RWPE2 (cell line): ENCODE results near the gene CUEDC2.
A peak's percentile ranks its signal among the peaks of the same experiment; 100 is the strongest.

ENCODE experiments used
- ATAC-seq: fragments of 200-7000 bp; cut with Tn5 transposase; 3 replicates; pipeline ENCODE4 v1.9.1; 2021; ENCODE audit warnings: low read depth
- DNase-seq: peaks from one replicate; pipeline ENCODE4 v3.0.0-alpha.2; 2020; ENCODE audit warnings: low spot score
- H3K27ac ChIP-seq: fragments of 450-650 bp; 2 replicates; pipeline ENCODE4 v1.5.1; 2017; ENCODE audit warnings: mild to moderate bottlenecking; ENCODE audit not compliant: poor library complexity, severe bottlenecking
- H3K27me3 ChIP-seq: fragments of 250-450 bp; sonication (Bioruptor Pico); 2 replicates; pipeline ENCODE4 v1.5.1; 2021; ENCODE audit warnings: mild to moderate bottlenecking, moderate library complexity; ENCODE audit not compliant: insufficient read depth, poor library complexity, severe bottlenecking
- H3K36me3 ChIP-seq: fragments of 250-450 bp; sonication (Bioruptor Pico); 2 replicates; pipeline ENCODE4 v1.5.1; 2020; ENCODE audit warnings: low read depth, mild to moderate bottlenecking, moderate library complexity
- H3K4me1 ChIP-seq: fragments of 250-450 bp; sonication (Bioruptor Pico); 2 replicates; pipeline ENCODE4 v1.5.1; 2021; ENCODE audit warnings: mild to moderate bottlenecking, moderate library complexity; ENCODE audit not compliant: insufficient read depth, poor library complexity, severe bottlenecking
- H3K4me3 ChIP-seq: fragments of 250-450 bp; sonication (Bioruptor Pico); 2 replicates; pipeline ENCODE4 v1.5.1; 2021; ENCODE audit warnings: mild to moderate bottlenecking, moderate library complexity; ENCODE audit not compliant: severe bottlenecking
- H3K9me3 ChIP-seq: fragments of 250-450 bp; sonication (Bioruptor Pico); 2 replicates; pipeline ENCODE4 v1.5.1; 2021; ENCODE audit warnings: mild to moderate bottlenecking, moderate library complexity; ENCODE audit not compliant: severe bottlenecking
- TF ChIP-seq, protein P1 (sequence below): fragments of 450-650 bp; IDR thresholded peaks from one replicate; pipeline ENCODE4 v1.5.1; 2017; ENCODE audit warnings: mild to moderate bottlenecking, moderate library complexity; ENCODE audit not compliant: poor library complexity, severe bottlenecking

Gene CUEDC2

GRCh38 chr10:102375867-102376266 is 56.5 kb downstream of the CUEDC2 start:
- ATAC-seq, result no peak
- H3K4me1 ChIP-seq, result no peaks in the 10 kb centered on the region
- no peak for DNase-seq
- TF ChIP-seq, protein P1, sequence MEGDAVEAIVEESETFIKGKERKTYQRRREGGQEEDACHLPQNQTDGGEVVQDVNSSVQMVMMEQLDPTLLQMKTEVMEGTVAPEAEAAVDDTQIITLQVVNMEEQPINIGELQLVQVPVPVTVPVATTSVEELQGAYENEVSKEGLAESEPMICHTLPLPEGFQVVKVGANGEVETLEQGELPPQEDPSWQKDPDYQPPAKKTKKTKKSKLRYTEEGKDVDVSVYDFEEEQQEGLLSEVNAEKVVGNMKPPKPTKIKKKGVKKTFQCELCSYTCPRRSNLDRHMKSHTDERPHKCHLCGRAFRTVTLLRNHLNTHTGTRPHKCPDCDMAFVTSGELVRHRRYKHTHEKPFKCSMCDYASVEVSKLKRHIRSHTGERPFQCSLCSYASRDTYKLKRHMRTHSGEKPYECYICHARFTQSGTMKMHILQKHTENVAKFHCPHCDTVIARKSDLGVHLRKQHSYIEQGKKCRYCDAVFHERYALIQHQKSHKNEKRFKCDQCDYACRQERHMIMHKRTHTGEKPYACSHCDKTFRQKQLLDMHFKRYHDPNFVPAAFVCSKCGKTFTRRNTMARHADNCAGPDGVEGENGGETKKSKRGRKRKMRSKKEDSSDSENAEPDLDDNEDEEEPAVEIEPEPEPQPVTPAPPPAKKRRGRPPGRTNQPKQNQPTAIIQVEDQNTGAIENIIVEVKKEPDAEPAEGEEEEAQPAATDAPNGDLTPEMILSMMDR, result no peak
- no peaks in the 10 kb centered on the region for H3K27me3 ChIP-seq
- H3K27ac ChIP-seq, result no peak overlapping the region
- H3K36me3 ChIP-seq, result peaks cover 87% of the 10 kb centered on the region
- H3K9me3 ChIP-seq, result no peaks in the 10 kb centered on the region
- H3K4me3 ChIP-seq, result no peak overlapping the region

- Histone ChIP-seq H3K36me3 (peaks cover 89% of the 10 kb centered on the region), H3K4me3 (no peak overlapping the region), H3K4me1 (no peaks in the 10 kb centered on the region), H3K27me3 (no peaks in the 10 kb centered on the region), H3K27ac (no peak overlapping the region), H3K9me3 (no peaks in the 10 kb centered on the region)
- TF ChIP-seq, protein P1, result no peak
- DNase-seq (no peak), ATAC-seq (peak; percentile 36; the same call in 2 of the 3 replicates)
Observed at GRCh38 chr10:102375250-102375649, 57.1 kb downstream of the CUEDC2 start.
